Natural killer cell (primary cell): ENCODE results near the gene PTCH1. TPM values are rescaled to one million over a fixed set of nuclear protein-coding genes. Genes with fewer than 3 reads are reported as not detected.

Source experiments
- ATAC-seq, 3 donors: fragments of 150-1000 bp in 2 of 3; fragments of 200-7000 bp in 1 of 3; cut with Tn5 transposase; 1 replicate in 1 of 3; 2 replicates in 2 of 3; pipeline ENCODE4 v1.10.0; 2021; ENCODE audit warnings: mild to moderate bottlenecking in 2 of 3, moderate library complexity in 2 of 3
- DNase-seq, 2 donors: peaks; one replicate each; pipeline versions ENCODE4 v3.0.0 to v3.0.0-alpha.2; 2013 to 2021; ENCODE audit warnings: mixed read lengths in 1 of 2
- H3K27ac ChIP-seq: one replicate; pipeline ENCODE4 v1.5.1; 2013; ENCODE audit warnings: mild to moderate bottlenecking, low read length
- H3K27me3 ChIP-seq: one replicate; pipeline ENCODE4 v1.6.1; 2013; ENCODE audit warnings: low read length; ENCODE audit not compliant: control insufficient read depth, insufficient read depth
- H3K36me3 ChIP-seq: one replicate; pipeline ENCODE4 v1.6.1; 2013; ENCODE audit warnings: low read length; ENCODE audit not compliant: control insufficient read depth, insufficient read depth
- H3K4me1 ChIP-seq: one replicate; pipeline ENCODE4 v1.6.1; 2013; ENCODE audit warnings: low read length; ENCODE audit not compliant: control insufficient read depth, insufficient read depth
- H3K4me3 ChIP-seq: one replicate; pipeline ENCODE4 v1.5.1; 2013; ENCODE audit warnings: low read length
- H3K9me3 ChIP-seq: one replicate; pipeline ENCODE4 v1.6.1; 2013; ENCODE audit warnings: low read length; ENCODE audit not compliant: control insufficient read depth, insufficient read depth
- H3K27ac Mint-ChIP-seq, 2 donors: one replicate each; pipeline ENCODE4 v1.8.0; 2022; ENCODE audit warnings: mild to moderate bottlenecking in 2 of 2, mixed read lengths in 2 of 2, moderate library complexity in 1 of 2
- H3K27me3 Mint-ChIP-seq, 2 donors: one replicate each; pipeline ENCODE4 v1.8.0; 2022; ENCODE audit warnings: low read depth in 2 of 2, mixed read lengths in 2 of 2
- H3K36me3 Mint-ChIP-seq: one replicate; pipeline ENCODE4 v1.8.0; 2022; ENCODE audit warnings: mixed read lengths
- H3K4me1 Mint-ChIP-seq, 2 donors: one replicate each; pipeline ENCODE4 v1.8.0; 2022; ENCODE audit warnings: mixed read lengths in 2 of 2
- H3K4me3 Mint-ChIP-seq: one replicate; pipeline ENCODE4 v1.8.0; 2022; ENCODE audit warnings: mild to moderate bottlenecking, moderate library complexity, mixed read lengths
- H3K9me3 Mint-ChIP-seq, 2 donors: one replicate each; pipeline ENCODE4 v1.8.0; 2022; ENCODE audit warnings: mixed read lengths in 2 of 2
- WGBS: methylation state at CpG from one replicate; pipeline ENCODE4 v1.1.7; 2013; ENCODE audit warnings: missing lambda C conversion rate; ENCODE audit not compliant: insufficient coverage; 5-methylcytosine and 5-hydroxymethylcytosine counted together
- intact Hi-C: fragments of 100-400 bp; cut with micrococcal nuclease; formaldehyde crosslinking; loops from one replicate; pipeline ENCODE4 v1.14.2; 2022
- total RNA-seq, 4 donors: library from RNA; stranded (reverse); fragments of 120-200 nt in 1 of 4; gene quantifications; one replicate each; pipeline versions ENCODE4 v1.2.3 to v1.2.4, GENCODE V29; 2013 to 2022
- TF ChIP-seq, protein P1 (sequence below): fragments of 200-600 bp; IDR thresholded peaks from one replicate; pipeline ENCODE4 v1.8.0; 2022; ENCODE audit warnings: antibody characterized with exemption

The PTCH1 gene
- total RNA-seq, 3 donors from 2014 or later (not counting 1 experiment from before 2014, with no cell fraction given) = 60.9 to 127 (median 82.1) TPM

DNA sequence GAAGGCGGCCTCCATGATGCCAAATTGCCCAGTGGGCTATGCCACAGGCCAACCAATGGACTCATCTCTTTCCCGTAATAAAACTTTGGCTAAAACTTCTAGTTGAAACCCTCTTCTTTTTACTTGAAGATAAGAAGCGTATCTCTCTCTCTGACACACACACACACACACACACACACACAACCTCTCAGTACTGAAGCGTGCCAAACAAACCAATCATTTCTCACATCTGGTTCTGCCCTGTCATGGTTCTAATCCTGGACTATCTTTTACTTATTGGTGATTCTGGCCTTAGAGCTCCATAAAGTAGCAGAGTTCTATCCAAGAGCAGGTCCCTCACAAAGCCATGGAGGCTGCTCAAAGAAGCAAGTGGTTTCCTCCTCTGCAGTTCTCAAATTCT lies 64.6 kb downstream of the PTCH1 start:
- Histone ChIP-seq H3K4me1 (peaks cover 13% of the 10 kb centered on the region), H3K27ac (no peak overlapping the region), H3K36me3 (peaks cover 15% of the 10 kb centered on the region), H3K9me3 (no peaks in the 10 kb centered on the region), H3K4me3 (no peak overlapping the region), H3K27me3 (no peaks in the 10 kb centered on the region)
- 95% methylated on average over 4 of the region's 4 CpGs for WGBS
- intact Hi-C loops = no loop called here
- Mint-ChIP-seq H3K27ac (no peak overlapping the region), H3K4me1 (peaks cover 16 to 17% of the 10 kb centered on the region in 2 donors), H3K27me3 (peaks cover 0 to 4% of the 10 kb centered on the region in 2 donors), H3K4me3 (no peak overlapping the region), H3K9me3 (no peaks in the 10 kb centered on the region), H3K36me3 (peaks cover 34% of the 10 kb centered on the region)
- ATAC-seq (no peak), DNase-seq (no peak)
- TF ChIP-seq, protein P1, sequence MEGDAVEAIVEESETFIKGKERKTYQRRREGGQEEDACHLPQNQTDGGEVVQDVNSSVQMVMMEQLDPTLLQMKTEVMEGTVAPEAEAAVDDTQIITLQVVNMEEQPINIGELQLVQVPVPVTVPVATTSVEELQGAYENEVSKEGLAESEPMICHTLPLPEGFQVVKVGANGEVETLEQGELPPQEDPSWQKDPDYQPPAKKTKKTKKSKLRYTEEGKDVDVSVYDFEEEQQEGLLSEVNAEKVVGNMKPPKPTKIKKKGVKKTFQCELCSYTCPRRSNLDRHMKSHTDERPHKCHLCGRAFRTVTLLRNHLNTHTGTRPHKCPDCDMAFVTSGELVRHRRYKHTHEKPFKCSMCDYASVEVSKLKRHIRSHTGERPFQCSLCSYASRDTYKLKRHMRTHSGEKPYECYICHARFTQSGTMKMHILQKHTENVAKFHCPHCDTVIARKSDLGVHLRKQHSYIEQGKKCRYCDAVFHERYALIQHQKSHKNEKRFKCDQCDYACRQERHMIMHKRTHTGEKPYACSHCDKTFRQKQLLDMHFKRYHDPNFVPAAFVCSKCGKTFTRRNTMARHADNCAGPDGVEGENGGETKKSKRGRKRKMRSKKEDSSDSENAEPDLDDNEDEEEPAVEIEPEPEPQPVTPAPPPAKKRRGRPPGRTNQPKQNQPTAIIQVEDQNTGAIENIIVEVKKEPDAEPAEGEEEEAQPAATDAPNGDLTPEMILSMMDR = no peak

DNA sequence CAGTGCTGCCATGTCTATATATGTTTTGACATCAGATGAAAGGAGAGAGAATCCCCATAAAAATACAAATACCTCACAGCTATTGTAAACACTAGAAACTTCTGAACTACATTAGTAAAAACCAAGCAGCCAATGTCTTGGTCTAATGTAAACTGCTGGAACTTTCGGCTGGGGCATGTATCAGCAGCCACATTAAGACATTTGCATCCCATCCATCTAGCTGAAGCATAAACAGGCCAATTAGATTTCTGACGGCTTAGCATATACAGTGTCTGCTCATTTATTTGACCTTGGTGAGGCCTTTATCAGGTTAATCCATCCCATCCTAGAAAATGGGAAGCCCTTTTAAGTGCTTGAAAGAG lies 65.7 kb downstream of the PTCH1 start:
- Mint-ChIP-seq H3K27me3 (peaks cover 0 to 4% of the 10 kb centered on the region in 2 donors), H3K4me3 (no peak overlapping the region), H3K36me3 (peaks cover 27% of the 10 kb centered on the region), H3K27ac (no peak overlapping the region), H3K9me3 (no peaks in the 10 kb centered on the region), H3K4me1 (peaks cover 16 to 17% of the 10 kb centered on the region in 2 donors)
- intact Hi-C loops = no loop called here
- 95% methylated on average over 2 of the region's 2 CpGs for WGBS
- H3K9me3 ChIP-seq = no peaks in the 10 kb centered on the region
- DNase-seq (no peak), ATAC-seq (no peak)
- H3K4me1 ChIP-seq = peaks cover 13% of the 10 kb centered on the region
- H3K27me3 ChIP-seq = no peaks in the 10 kb centered on the region
- H3K36me3 ChIP-seq = peaks cover 14% of the 10 kb centered on the region
- no peak overlapping the region for H3K27ac ChIP-seq
- no peak overlapping the region for H3K4me3 ChIP-seq
- TF ChIP-seq, protein P1 = no peak

DNA sequence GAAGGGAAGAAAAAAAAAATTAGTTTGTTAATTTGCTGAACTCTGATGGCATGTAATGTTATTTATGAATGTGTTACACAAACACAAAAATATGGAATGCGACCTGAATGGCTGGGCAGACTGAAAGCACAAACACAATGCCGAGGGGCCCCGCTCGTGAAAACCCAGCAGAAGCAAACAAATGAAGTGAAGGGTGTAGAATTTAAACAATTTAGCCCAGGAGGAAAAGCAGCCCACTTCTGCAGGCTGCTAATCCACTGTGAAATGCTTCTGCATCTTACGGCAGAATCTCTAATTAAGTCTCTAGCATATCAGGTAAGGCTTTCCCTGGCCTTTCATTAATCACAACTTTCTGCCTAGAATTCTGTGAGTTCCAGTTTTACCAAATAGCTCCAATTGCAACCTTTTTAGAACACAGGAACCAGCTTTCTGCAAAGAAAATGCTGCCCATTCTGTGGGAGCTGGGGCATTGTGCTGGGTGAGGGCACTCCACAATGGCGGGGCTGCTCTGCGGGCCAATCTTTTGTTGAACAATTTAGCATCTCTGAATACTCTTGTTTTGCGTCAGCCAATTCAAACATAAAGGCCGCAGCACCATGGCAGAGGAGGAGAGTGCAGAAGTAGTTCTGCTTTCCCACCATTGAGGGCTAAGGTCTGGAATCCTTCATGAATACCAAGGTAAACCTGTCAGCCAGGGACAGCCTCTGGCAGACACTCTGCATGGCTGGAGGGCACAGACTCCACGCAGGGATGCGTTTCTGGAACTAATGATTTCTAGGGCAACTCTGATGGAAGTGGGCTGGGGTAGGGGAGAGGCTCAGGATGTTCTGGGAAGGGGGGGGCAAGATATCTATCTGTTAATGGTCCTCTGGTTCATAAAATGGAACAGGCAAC lies 66.4 kb downstream of the PTCH1 start:
- Histone ChIP-seq H3K36me3 (peaks cover 13% of the 10 kb centered on the region), H3K4me1 (peaks cover 13% of the 10 kb centered on the region), H3K27ac (no peak overlapping the region), H3K4me3 (no peak overlapping the region), H3K9me3 (no peaks in the 10 kb centered on the region), H3K27me3 (no peaks in the 10 kb centered on the region)
- no peak overlapping the region for H3K4me3 Mint-ChIP-seq
- 98% methylated on average over 11 of the region's 11 CpGs for WGBS
- H3K27ac Mint-ChIP-seq = no peak overlapping the region
- no peaks in the 10 kb centered on the region for H3K9me3 Mint-ChIP-seq
- peaks cover 0 to 4% of the 10 kb centered on the region in 2 donors for H3K27me3 Mint-ChIP-seq
- TF ChIP-seq, protein P1 = no peak
- peaks cover 31% of the 10 kb centered on the region for H3K36me3 Mint-ChIP-seq
- DNase-seq (no peak), ATAC-seq (no peak)
- intact Hi-C loops = no loop called here
- peaks cover 16 to 17% of the 10 kb centered on the region in 2 donors for H3K4me1 Mint-ChIP-seq
